ENCODE measurements around the gene PTPN12.
A peak's percentile ranks its signal among the peaks of the same experiment; 100 is the strongest.
"Not testable (repeated sequence)": the region's sequence is repeated elsewhere in the genome, so short reads cannot be mapped to it uniquely, and the experiment has no call there.

Gene PTPN12

DNA sequence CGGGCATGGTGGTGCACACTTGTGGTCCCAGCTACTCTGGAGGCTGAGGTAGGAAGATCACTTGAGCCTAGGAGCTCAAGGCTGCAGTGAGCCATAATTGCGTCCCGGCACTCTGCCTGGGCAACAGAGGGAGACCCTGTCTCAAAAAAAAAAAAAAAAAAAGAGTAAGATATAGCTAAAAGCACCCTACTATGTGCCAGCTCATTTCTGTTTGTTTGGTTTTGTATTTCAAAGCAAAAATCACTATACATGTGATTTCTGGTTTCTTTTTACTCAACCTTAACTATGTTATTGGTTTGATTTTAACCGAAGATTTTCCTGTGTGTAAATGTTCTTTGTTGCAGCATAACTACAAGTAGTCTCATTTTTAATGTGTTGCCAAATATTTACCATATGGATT lies 92.7 kb downstream of the PTPN12 start:
- H3K36me3 ChIP-seq, result peaks cover 39 to 100% (median 93%) of the 10 kb centered on the region in 11 experiments
- no peak overlapping the region for H3K27ac ChIP-seq
- no peak for TF ChIP-seq Cebpa-rat (IDR thresholded peaks at IDR 0.05)

GRCh38 chr7:77631820-77632219 lies 94.7 kb downstream of the PTPN12 start:
- peaks cover 38 to 100% (median 95%) of the 10 kb centered on the region in 11 experiments for H3K36me3 ChIP-seq
- TF ChIP-seq Cebpa-rat (IDR thresholded peaks at IDR 0.05), result no peak
- H3K27ac ChIP-seq, result no peak overlapping the region

More for the DNA sequence above, 92.7 kb downstream of the PTPN12 start:
- no peaks in the 10 kb centered on the region for H3K9me3 ChIP-seq (replicated peaks in 1 of 11)
- peaks cover 0 to 89% (median 3%) of the 10 kb centered on the region in 11 experiments; a peak in 11 of 22 replicates for H4K20me1 ChIP-seq
- H3K4me1 ChIP-seq, result no peaks in the 10 kb centered on the region
- H3K4me3 ChIP-seq, result no peak overlapping the region
- H3K9ac ChIP-seq, result no peak overlapping the region
- H3K27me3 ChIP-seq, result no peaks in the 10 kb centered on the region
- H3K4me2 ChIP-seq, result no peak overlapping the region

GRCh38 chr7:77644774-77645173 lies 107.7 kb downstream of the PTPN12 start:
- no peaks in the 10 kb centered on the region for H3K4me1 ChIP-seq
- no peak overlapping the region for H3K9ac ChIP-seq
- H3K9me3 ChIP-seq (replicated peaks in 1 of 11), result no peaks in the 10 kb centered on the region
- H3K4me3 ChIP-seq, result no peak overlapping the region
- no peak overlapping the region for H3K27ac ChIP-seq
- peaks cover 0 to 36% (median 0%) of the 10 kb centered on the region in 11 experiments; a peak in 5 of 22 replicates for H4K20me1 ChIP-seq
- peaks cover 57 to 99% (median 76%) of the 10 kb centered on the region in 11 experiments for H3K36me3 ChIP-seq
- no peak overlapping the region for H3K4me2 ChIP-seq
- no peaks in the 10 kb centered on the region for H3K27me3 ChIP-seq
- peak in 6 of 11 experiments; percentile 38 to 80 (median 46); a peak in 7 of 22 replicates for TF ChIP-seq Cebpa-rat (IDR thresholded peaks at IDR 0.05)

More at GRCh38 chr7:77631820-77632219, 94.7 kb downstream of the PTPN12 start:
- Histone ChIP-seq H3K4me1 (no peaks in the 10 kb centered on the region), H3K4me3 (no peak overlapping the region), H3K9ac (no peak overlapping the region), H3K27me3 (no peaks in the 10 kb centered on the region), H4K20me1 (peaks cover 0 to 80% (median 3%) of the 10 kb centered on the region in 11 experiments; a peak in 11 of 22 replicates), H3K9me3 (replicated peaks in 1 of 11) (no peaks in the 10 kb centered on the region), H3K4me2 (no peak overlapping the region)

- no peaks in the 10 kb centered on the region for H3K27me3 ChIP-seq
- H3K27ac ChIP-seq, result no peak overlapping the region
- H3K4me1 ChIP-seq, result no peaks in the 10 kb centered on the region
- H3K4me2 ChIP-seq, result no peak overlapping the region
- H3K9ac ChIP-seq, result no peak overlapping the region
- H3K36me3 ChIP-seq, result peaks cover 19 to 94% (median 53%) of the 10 kb centered on the region in 11 experiments
- no peak overlapping the region for H3K4me3 ChIP-seq
- TF ChIP-seq Cebpa-rat (IDR thresholded peaks at IDR 0.05), result no peak
- peaks cover 0 to 29% (median 0%) of the 10 kb centered on the region in 11 experiments; a peak in 7 of 22 replicates for H4K20me1 ChIP-seq
- H3K9me3 ChIP-seq (replicated peaks in 1 of 11), result no peaks in the 10 kb centered on the region
Measured at GRCh38 chr7:77648742-77649338, 111.7 kb downstream of the PTPN12 start.

GRCh38 chr7:77649716-77650349 lies 112.7 kb downstream of the PTPN12 start:
- no peak for TF ChIP-seq Cebpa-rat (IDR thresholded peaks at IDR 0.05)
- Histone ChIP-seq H3K4me2 (no peak overlapping the region), H3K9ac (no peak overlapping the region), H4K20me1 (peaks cover 0 to 31% (median 0%) of the 10 kb centered on the region in 11 experiments; a peak in 7 of 22 replicates), H3K27ac (no peak overlapping the region), H3K9me3 (replicated peaks in 1 of 11) (no peaks in the 10 kb centered on the region), H3K4me1 (no peaks in the 10 kb centered on the region), H3K27me3 (no peaks in the 10 kb centered on the region), H3K4me3 (no peak overlapping the region), H3K36me3 (peaks cover 9 to 94% (median 53%) of the 10 kb centered on the region in 11 experiments; a peak in 20 of 22 replicates)

DNA sequence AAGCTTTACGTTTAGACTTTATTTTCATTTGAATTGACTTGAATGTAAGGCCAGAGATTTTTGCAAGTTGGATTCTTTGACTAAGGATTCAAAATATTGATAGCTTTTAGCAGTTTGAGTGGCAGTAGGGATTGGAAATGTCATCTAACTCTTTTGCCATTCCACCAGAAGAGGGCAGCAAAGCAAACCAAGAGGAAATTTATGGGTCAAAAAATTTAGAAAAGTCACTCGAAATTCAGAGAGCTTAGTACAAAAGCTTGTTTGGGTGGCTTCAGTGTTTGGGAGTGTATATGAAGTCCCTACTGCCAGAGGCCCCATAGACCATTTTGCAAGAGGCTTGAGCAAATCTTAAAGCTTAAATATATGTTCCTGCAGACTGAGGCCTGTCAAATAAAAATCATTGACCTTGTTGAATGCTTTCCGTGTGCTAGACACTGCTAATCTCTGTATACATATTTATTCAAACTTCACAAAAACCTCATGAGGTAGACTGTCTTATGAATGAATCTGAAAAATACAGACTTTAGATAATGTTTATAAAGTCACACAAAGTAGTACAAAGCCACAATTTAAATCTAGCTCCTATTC lies 114.6 kb downstream of the PTPN12 start:
- Histone ChIP-seq H3K9me3 (replicated peaks in 1 of 11) (no peaks in the 10 kb centered on the region), H3K36me3 (peaks cover 0 to 94% (median 49%) of the 10 kb centered on the region in 11 experiments; a peak in 16 of 22 replicates), H3K27me3 (no peaks in the 10 kb centered on the region), H3K9ac (no peak overlapping the region), H3K4me1 (peaks cover 0 to under 1% (median 0%) of the 10 kb centered on the region in 10 experiments; a peak in 2 of 20 replicates), H4K20me1 (peaks cover 0 to 37% (median 0%) of the 10 kb centered on the region in 11 experiments; a peak in 7 of 22 replicates), H3K4me2 (no peak overlapping the region), H3K27ac (no peak overlapping the region), H3K4me3 (no peak overlapping the region)
- no peak for TF ChIP-seq Cebpa-rat (IDR thresholded peaks at IDR 0.05)

GRCh38 chr7:77652826-77653225 lies 115.7 kb downstream of the PTPN12 start:
- H3K9ac ChIP-seq; H3K27ac ChIP-seq; H3K4me3 ChIP-seq; H3K27me3 ChIP-seq; H3K9me3 ChIP-seq (replicated peaks in 1 of 11); H3K4me2 ChIP-seq: not testable (repeated sequence)
- Histone ChIP-seq H4K20me1 (peaks cover 0 to 43% (median 0%) of the 10 kb centered on the region in 11 experiments; a peak in 7 of 22 replicates), H3K36me3 (peaks cover 0 to 93% (median 46%) of the 10 kb centered on the region in 11 experiments; a peak in 17 of 22 replicates), H3K4me1 (peaks cover 0 to 12% (median 0%) of the 10 kb centered on the region in 10 experiments; a peak in 7 of 20 replicates)

GRCh38 chr7:77653572-77653971 lies 116.5 kb downstream of the PTPN12 start:
- no peak for TF ChIP-seq Cebpa-rat (IDR thresholded peaks at IDR 0.05)
- no peak overlapping the region for H3K4me2 ChIP-seq
- no peak overlapping the region for H3K4me3 ChIP-seq
- peaks cover 0 to 46% (median 0%) of the 10 kb centered on the region in 11 experiments; a peak in 7 of 22 replicates for H4K20me1 ChIP-seq
- peaks cover 2 to 93% (median 46%) of the 10 kb centered on the region in 11 experiments; a peak in 17 of 22 replicates for H3K36me3 ChIP-seq
- H3K27ac ChIP-seq, result no peak overlapping the region
- H3K27me3 ChIP-seq, result no peaks in the 10 kb centered on the region
- peaks cover 0 to 16% (median 0%) of the 10 kb centered on the region in 10 experiments; a peak in 7 of 20 replicates for H3K4me1 ChIP-seq
- H3K9ac ChIP-seq, result no peak overlapping the region
- H3K9me3 ChIP-seq (replicated peaks in 1 of 11), result no peaks in the 10 kb centered on the region

- Histone ChIP-seq H3K4me2 (no peak overlapping the region), H3K27me3 (no peaks in the 10 kb centered on the region), H4K20me1 (peaks cover 0 to 46% (median 0%) of the 10 kb centered on the region in 11 experiments; a peak in 7 of 22 replicates), H3K27ac (no peak overlapping the region), H3K4me3 (no peak overlapping the region), H3K9ac (no peak overlapping the region), H3K9me3 (replicated peaks in 1 of 11) (no peaks in the 10 kb centered on the region), H3K4me1 (peaks cover 0 to 16% (median 0%) of the 10 kb centered on the region in 10 experiments; a peak in 7 of 20 replicates), H3K36me3 (peaks cover 7 to 95% (median 55%) of the 10 kb centered on the region in 11 experiments; a peak in 17 of 22 replicates)
- no peak for TF ChIP-seq Cebpa-rat (IDR thresholded peaks at IDR 0.05)
Measured at GRCh38 chr7:77655356-77655755, 118.3 kb downstream of the PTPN12 start.
